OCI-LY7 (cell line): ENCODE data around the gene MYOF. TPM values are rescaled to one million over a fixed set of nuclear protein-coding genes. Genes with fewer than 3 reads are reported as not detected.

ENCODE experiments used
- BruUV-seq: library from RNA; stranded (reverse); fragments of 400-500 nt; replicated peaks from 2 replicates; lab custom pipeline; 2021; lab: Mats Ljungman, UMichigan
- CTCF ChIA-PET: fragments of 300-600 bp; sonication (Branson Sonifier 250); formaldehyde crosslinking; loops from one replicate; lab custom pipeline; 2022; ENCODE audit warnings: antibody characterized with exemption; ENCODE audit not compliant: unreplicated experiment; lab: Charles Lee
- POLR2A ChIA-PET: fragments of 300-600 bp; sonication (Branson Sonifier 250); formaldehyde crosslinking; loops from one replicate; lab custom pipeline; 2022; ENCODE audit warnings: antibody characterized with exemption; lab: Charles Lee
- DNase-seq: peaks from one replicate; pipeline ENCODE4 v3.0.0-alpha.2; 2015; ENCODE audit warnings: low spot score
- H2AFZ ChIP-seq: fragments of 200-600 bp; sonication (generic), shearing (Covaris generic); 2 replicates; pipeline ENCODE4 v1.6.1; 2014; ENCODE audit warnings: mild to moderate bottlenecking, antibody characterized with exemption, low read length, moderate library complexity
- H3K27ac ChIP-seq: fragments of 200-600 bp; sonication (generic); 2 replicates; pipeline ENCODE4 v1.5.1; 2014; ENCODE audit warnings: mixed run types, low read depth, mild to moderate bottlenecking, moderate library complexity, low read length, inconsistent platforms; ENCODE audit not compliant: poor library complexity, severe bottlenecking
- H3K36me3 ChIP-seq: fragments of 200-600 bp; sonication (generic); 2 replicates; pipeline ENCODE4 v1.6.1; 2014; ENCODE audit warnings: mild to moderate bottlenecking, antibody characterized with exemption, low read length, moderate library complexity, mixed read lengths; ENCODE audit not compliant: insufficient read depth
- H3K4me1 ChIP-seq: fragments of 200-600 bp; sonication (generic); 2 replicates; pipeline ENCODE4 v1.5.1; 2014; ENCODE audit warnings: mild to moderate bottlenecking, low read length; ENCODE audit not compliant: insufficient read depth, poor library complexity, severe bottlenecking
- H3K4me2 ChIP-seq: fragments of 200-600 bp; sonication (generic); 2 replicates; pipeline ENCODE4 v1.6.1; 2014; ENCODE audit warnings: mild to moderate bottlenecking, low read length
- H3K4me3 ChIP-seq: fragments of 200-600 bp; sonication (generic); 2 replicates; pipeline ENCODE4 v1.5.1; 2014; ENCODE audit warnings: mild to moderate bottlenecking, low read depth, low read length; ENCODE audit not compliant: poor library complexity, severe bottlenecking
- H3K79me2 ChIP-seq: fragments of 200-600 bp; sonication (generic); 2 replicates; pipeline ENCODE4 v1.6.1; 2016; ENCODE audit warnings: low read depth, mild to moderate bottlenecking, low read length, moderate library complexity, mixed read lengths; ENCODE audit not compliant: insufficient read depth
- H3K9me2 ChIP-seq: fragments of 200-600 bp; sonication (generic); 2 replicates; pipeline ENCODE4 v1.6.1; 2016; ENCODE audit warnings: mild to moderate bottlenecking, low read length, mixed read lengths; ENCODE audit not compliant: insufficient read depth
- H3K9me3 ChIP-seq: fragments of 200-600 bp; sonication (generic); 2 replicates; pipeline ENCODE4 v1.6.1; 2014; ENCODE audit warnings: mild to moderate bottlenecking, mixed run types, low read length, mixed read lengths
- H4K20me1 ChIP-seq: fragments of 200-600 bp; sonication (generic); 2 replicates; pipeline ENCODE4 v1.6.1; 2014; ENCODE audit warnings: mild to moderate bottlenecking, antibody characterized with exemption, low read length, moderate library complexity, mixed read lengths; ENCODE audit not compliant: insufficient read depth
- CTCF ChIP-seq: fragments of 200-600 bp; sonication (generic); conservative IDR thresholded peaks from 2 replicates; pipeline ENCODE4 v1.5.1; 2014; ENCODE audit warnings: mild to moderate bottlenecking, antibody characterized with exemption, low read length, moderate library complexity, mixed read lengths
- EZH2phosphoT487 ChIP-seq: fragments of 200-600 bp; sonication (generic); IDR thresholded peaks from 2 replicates; pipeline ENCODE4 v1.6.1; 2018; ENCODE audit warnings: low read depth, borderline replicate concordance, mild to moderate bottlenecking, mixed run types, antibody characterized with exemption, low read length, moderate library complexity, mixed read lengths
- intact Hi-C: fragments of 100-400 bp; cut with micrococcal nuclease; formaldehyde crosslinking; loops from one replicate; pipeline ENCODE4 v1.10.0; 2022; ENCODE audit not compliant: unreplicated experiment
- total RNA-seq, 2 experiments: library from RNA; depleted of rRNA in 1 of 2; stranded (reverse); fragments of >200 nt in 1 of 2; shearing (Covaris generic) in 1 of 2; gene quantifications; 2 replicates each; pipeline ENCODE4 v1.2.3, GENCODE V29; 2014 to 2022

The MYOF gene
- total RNA-seq, 2 experiments from 2014 or later: 0.42 TPM; not detected in 1

GRCh38 chr10:93370961-93371360 lies 111.2 kb downstream of the MYOF start:
- no peak overlapping the region for H3K4me3 ChIP-seq
- TF ChIP-seq CTCF: no peak
- no peak for TF ChIP-seq EZH2phosphoT487
- ChIA-PET CTCF (interaction anchor here (0.6 to 1.1 kb wide), 2 partner anchors 103 to 125 kb away, joined by 3 read pairs; no protein-coding TSS in a partner anchor), POLR2A (interaction anchor here (0.5 to 0.6 kb wide), 3 partner anchors 115 to 456 kb away, joined by 3 to 4 read pairs (median 4); no protein-coding TSS in a partner anchor)
- no peaks in the 10 kb centered on the region for H3K9me2 ChIP-seq
- DNase-seq: no peak
- H2AFZ ChIP-seq: no peak overlapping the region
- H4K20me1 ChIP-seq: no peaks in the 10 kb centered on the region
- no TSS peak for BruUV-seq
- intact Hi-C loops: no loop called here
- H3K9me3 ChIP-seq: no peaks in the 10 kb centered on the region
- H3K4me1 ChIP-seq: no peaks in the 10 kb centered on the region
- H3K79me2 ChIP-seq: no peaks in the 10 kb centered on the region
- no peaks in the 10 kb centered on the region for H3K36me3 ChIP-seq
- no peak overlapping the region for H3K4me2 ChIP-seq
- H3K27ac ChIP-seq: no peak overlapping the region

DNA sequence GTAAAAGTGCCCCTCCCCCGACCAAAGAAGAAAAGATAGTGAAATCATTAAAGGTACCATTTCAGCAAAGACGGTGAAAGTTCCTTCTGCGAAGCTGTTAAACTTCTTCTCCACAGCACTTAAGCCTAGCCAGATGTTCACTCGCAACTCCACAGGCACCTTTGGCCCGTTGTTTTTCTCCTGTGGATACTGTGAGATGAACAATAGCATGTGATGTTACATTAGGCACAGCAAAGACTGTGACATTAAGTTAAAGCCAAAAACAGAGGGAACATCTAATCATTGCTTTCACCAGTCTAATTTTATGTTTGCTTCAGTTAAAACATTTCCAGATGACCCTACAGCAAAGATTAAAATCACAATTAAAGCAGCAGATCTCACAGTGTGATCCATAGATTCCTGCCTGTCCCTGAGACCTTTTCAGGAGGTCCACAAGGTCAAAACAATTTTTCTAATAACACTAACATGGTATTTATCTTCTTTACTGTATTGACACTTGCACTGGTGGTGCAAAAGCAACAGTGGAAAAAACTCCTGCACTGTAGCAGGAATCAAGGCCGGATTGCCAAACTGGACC lies 112.5 kb downstream of the MYOF start:
- Histone ChIP-seq H3K36me3 (no peaks in the 10 kb centered on the region), H4K20me1 (no peaks in the 10 kb centered on the region), H3K4me1 (no peaks in the 10 kb centered on the region), H3K9me2 (no peaks in the 10 kb centered on the region), H3K79me2 (no peaks in the 10 kb centered on the region), H3K4me3 (no peak overlapping the region), H3K4me2 (no peak overlapping the region), H3K9me3 (no peaks in the 10 kb centered on the region), H3K27ac (no peak overlapping the region), H2AFZ (no peak overlapping the region)
- ChIA-PET CTCF (no interaction called here), POLR2A (interaction anchor here (0.6 kb wide), 2 partner anchors 85 to 149 kb away, joined by 3 to 6 read pairs; no protein-coding TSS in a partner anchor)
- no TSS peak for BruUV-seq
- no peak for DNase-seq
- no peak for TF ChIP-seq EZH2phosphoT487
- intact Hi-C loops: no loop called here

- Histone ChIP-seq H3K4me2 (no peak overlapping the region), H3K4me1 (no peaks in the 10 kb centered on the region), H3K36me3 (no peaks in the 10 kb centered on the region), H3K9me2 (no peaks in the 10 kb centered on the region), H3K27ac (no peak overlapping the region), H4K20me1 (no peaks in the 10 kb centered on the region), H3K4me3 (no peak overlapping the region), H2AFZ (no peak overlapping the region), H3K9me3 (no peaks in the 10 kb centered on the region), H3K79me2 (no peaks in the 10 kb centered on the region)
- no peak for TF ChIP-seq EZH2phosphoT487
- no peak for TF ChIP-seq CTCF
- no TSS peak for BruUV-seq
- ChIA-PET CTCF (no interaction called here), POLR2A (interaction anchor here (0.6 kb wide), 1 partner anchor 376 kb away, joined by 4 read pairs; no protein-coding TSS in a partner anchor)
- intact Hi-C loops: no loop called here
- DNase-seq: no peak
Measured at GRCh38 chr10:93368210-93368609, 113.9 kb downstream of the MYOF start.
